ENCODE data around the gene PDSS1. TPM values are rescaled to one million over a fixed set of nuclear protein-coding genes. Genes with fewer than 3 reads are reported as not detected.

Gene PDSS1
- polyA plus RNA-seq, 1 donor (not counting 4 experiments of a cell fraction or from before 2014, with no cell fraction given) = 36.6 TPM

GRCh38 chr10:26655746-26656145, 41.8 kb upstream of the PDSS1 start:
- no peak overlapping the region for H3K4me3 ChIP-seq (ENCODE audit: control insufficient read depth in 2 of 3, extremely low read depth in 1 of 3, insufficient read depth in 2 of 3, low read depth in 1 of 3, low read length in 3 of 3)
- dilution Hi-C loops (cut with MboI; ENCODE audit: extremely low pct_ligation_motif_present, low sequenced_read_pairs) = no loop called here
- DNase-seq (ENCODE audit: low read depth, low spot score) (no peak), FAIRE-seq (no peak)
- no peak for TF ChIP-seq EZH2 (IDR thresholded peaks at IDR 0.05; ENCODE audit: low read length)
- TF ChIP-seq CTCF (optimal IDR thresholded peaks at IDR 0.05 in 1 of 3, IDR thresholded peaks at IDR 0.05 in 1 of 3, conservative IDR thresholded peaks at IDR 0.05 in 1 of 3; ENCODE audit: extremely low read depth in 1 of 3, insufficient read depth in 2 of 3, low read length in 3 of 3) = no peak
- H3K79me2 ChIP-seq (ENCODE audit: control insufficient read depth, insufficient read depth, low read length) = no peaks in the 10 kb centered on the region
- no peak overlapping the region for H3K27ac ChIP-seq (ENCODE audit: control insufficient read depth, insufficient read depth, low read length)
- no peak overlapping the region for H2AFZ ChIP-seq (ENCODE audit: control insufficient read depth, low read length)
- no peaks in the 10 kb centered on the region for H3K27me3 ChIP-seq (ENCODE audit: control insufficient read depth, extremely low read depth, insufficient read depth, low read length)
- H3K36me3 ChIP-seq (ENCODE audit: control insufficient read depth in 2 of 2, extremely low read depth in 1 of 2, insufficient read depth in 2 of 2, low read length in 2 of 2) = no peaks in the 10 kb centered on the region
- no peak overlapping the region for H3K4me2 ChIP-seq (ENCODE audit: control insufficient read depth, extremely low read depth, insufficient read depth, low read depth, low read length)
- no peaks in the 10 kb centered on the region for H4K20me1 ChIP-seq (ENCODE audit: control insufficient read depth, extremely low read depth, insufficient read depth, low read length)
- no peak overlapping the region for H3K9ac ChIP-seq (ENCODE audit: control insufficient read depth, extremely low read depth, insufficient read depth, low read length)
- no peaks in the 10 kb centered on the region for H3K9me1 ChIP-seq (ENCODE audit: control insufficient read depth, extremely low read depth, insufficient read depth, low read length)
- no peaks in the 10 kb centered on the region for H3K4me1 ChIP-seq (ENCODE audit: control insufficient read depth, extremely low read depth, insufficient read depth, low read length)
- H3K9me3 ChIP-seq (ENCODE audit: control insufficient read depth, low read depth, low read length) = no peaks in the 10 kb centered on the region

GRCh38 chr10:26662864-26663263, 34.6 kb upstream of the PDSS1 start:
- Histone ChIP-seq H3K9ac (ENCODE audit: control insufficient read depth, extremely low read depth, insufficient read depth, low read length) (no peak overlapping the region), H2AFZ (ENCODE audit: control insufficient read depth, low read length) (no peak overlapping the region), H4K20me1 (ENCODE audit: control insufficient read depth, extremely low read depth, insufficient read depth, low read length) (no peaks in the 10 kb centered on the region), H3K9me1 (ENCODE audit: control insufficient read depth, extremely low read depth, insufficient read depth, low read length) (no peaks in the 10 kb centered on the region), H3K4me1 (ENCODE audit: control insufficient read depth, extremely low read depth, insufficient read depth, low read length) (no peaks in the 10 kb centered on the region), H3K4me3 (ENCODE audit: control insufficient read depth in 2 of 3, extremely low read depth in 1 of 3, insufficient read depth in 2 of 3, low read depth in 1 of 3, low read length in 3 of 3) (no peak overlapping the region), H3K4me2 (ENCODE audit: control insufficient read depth, extremely low read depth, insufficient read depth, low read depth, low read length) (no peak overlapping the region), H3K79me2 (ENCODE audit: control insufficient read depth, insufficient read depth, low read length) (no peaks in the 10 kb centered on the region), H3K36me3 (ENCODE audit: control insufficient read depth in 2 of 2, extremely low read depth in 1 of 2, insufficient read depth in 2 of 2, low read length in 2 of 2) (no peaks in the 10 kb centered on the region), H3K9me3 (ENCODE audit: control insufficient read depth, low read depth, low read length) (no peaks in the 10 kb centered on the region), H3K27me3 (ENCODE audit: control insufficient read depth, extremely low read depth, insufficient read depth, low read length) (no peaks in the 10 kb centered on the region), H3K27ac (ENCODE audit: control insufficient read depth, insufficient read depth, low read length) (no peak overlapping the region)
- dilution Hi-C loops (cut with MboI; ENCODE audit: extremely low pct_ligation_motif_present, low sequenced_read_pairs) = no loop called here
- DNase-seq (ENCODE audit: low read depth, low spot score) (no peak), FAIRE-seq (no peak)
- no peak for TF ChIP-seq EZH2 (IDR thresholded peaks at IDR 0.05; ENCODE audit: low read length)
- no peak for TF ChIP-seq CTCF (optimal IDR thresholded peaks at IDR 0.05 in 1 of 3, IDR thresholded peaks at IDR 0.05 in 1 of 3, conservative IDR thresholded peaks at IDR 0.05 in 1 of 3; ENCODE audit: extremely low read depth in 1 of 3, insufficient read depth in 2 of 3, low read length in 3 of 3)
